Cardiac muscle cell (in vitro differentiated cells and primary cell): ENCODE measurements around the gene EDARADD. TPM values are rescaled to one million over a fixed set of nuclear protein-coding genes. Genes with fewer than 3 reads are reported as not detected.

Experiments
- DNase-seq, 2 donors: peaks; one replicate each; pipeline versions ENCODE4 v3.0.0 to v3.0.0-alpha.2; 2010 to 2017; ENCODE audit warnings: low read depth in 1 of 2, low spot score in 1 of 2
- H3K27ac ChIP-seq: fragments of 200-600 bp; sonication (generic); 2 replicates; pipeline ENCODE4 v1.5.1; 2016
- H3K27me3 ChIP-seq: fragments of 200-600 bp; sonication (generic); 2 replicates; pipeline ENCODE4 v1.6.0; 2016; ENCODE audit warnings: control low read depth
- H3K36me3 ChIP-seq: fragments of 200-600 bp; sonication (generic); 2 replicates; pipeline ENCODE4 v1.5.1; 2016; ENCODE audit warnings: control low read depth
- H3K4me1 ChIP-seq: fragments of 200-600 bp; sonication (generic); 2 replicates; pipeline ENCODE4 v1.8.1; 2017; ENCODE audit warnings: low read depth, mild to moderate bottlenecking, mixed run types
- H3K4me3 ChIP-seq: fragments of 200-600 bp; sonication (generic); 2 replicates; pipeline ENCODE4 v1.5.1; 2016; ENCODE audit warnings: mild to moderate bottlenecking
- H3K9me3 ChIP-seq: fragments of 200-600 bp; sonication (generic); 2 replicates; pipeline ENCODE4 v1.5.1; 2017; ENCODE audit warnings: low read depth, mild to moderate bottlenecking, control low read depth
- polyA plus RNA-seq: library from polyadenylated mRNA; unstranded; fragments of >200 nt; fragmentation: Nextera tagmentation; extraction: Ambion mirVana; gene quantifications from 2 replicates; pipeline ENCODE4 v1.2.1, GENCODE V29; 2016
- total RNA-seq: library from RNA; depleted of rRNA; stranded (reverse); fragments of >200 nt; gene quantifications from 2 replicates; pipeline ENCODE4 v1.2.3, GENCODE V29; 2016
- TF ChIP-seq, protein P1 (sequence below): IDR thresholded peaks from 2 replicates; pipeline ENCODE4 v1.5.1; 2012; ENCODE audit warnings: low read depth, mild to moderate bottlenecking, low read length

Gene EDARADD
- total and polyA plus RNA-seq, 2 experiments from 2014 or later, result 0.24 to 0.77 TPM

DNA sequence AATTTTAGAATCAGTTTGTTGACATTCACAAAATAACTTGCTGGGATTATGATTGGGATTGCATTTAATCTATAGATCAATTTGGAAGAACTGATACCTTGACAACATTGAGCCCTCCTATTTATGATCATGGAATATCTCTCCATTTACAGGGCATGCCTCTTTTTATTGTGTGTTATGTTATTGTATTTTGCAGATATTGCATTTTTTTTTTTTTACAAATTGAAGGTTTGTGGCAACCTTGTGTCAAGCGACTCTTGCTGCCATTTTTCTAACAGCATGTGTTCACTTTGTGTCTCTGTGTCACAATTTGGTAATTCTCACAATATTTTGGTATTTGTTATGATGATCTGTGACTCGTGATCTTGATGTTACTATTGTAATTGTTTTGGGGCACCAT is 46.3 kb downstream of the EDARADD start:
- H3K4me1 ChIP-seq, result no peaks in the 10 kb centered on the region
- H3K27ac ChIP-seq, result no peak overlapping the region
- DNase-seq, result no peak
- H3K4me3 ChIP-seq, result no peak overlapping the region
- no peaks in the 10 kb centered on the region for H3K9me3 ChIP-seq
- H3K36me3 ChIP-seq, result no peaks in the 10 kb centered on the region
- TF ChIP-seq, protein P1, sequence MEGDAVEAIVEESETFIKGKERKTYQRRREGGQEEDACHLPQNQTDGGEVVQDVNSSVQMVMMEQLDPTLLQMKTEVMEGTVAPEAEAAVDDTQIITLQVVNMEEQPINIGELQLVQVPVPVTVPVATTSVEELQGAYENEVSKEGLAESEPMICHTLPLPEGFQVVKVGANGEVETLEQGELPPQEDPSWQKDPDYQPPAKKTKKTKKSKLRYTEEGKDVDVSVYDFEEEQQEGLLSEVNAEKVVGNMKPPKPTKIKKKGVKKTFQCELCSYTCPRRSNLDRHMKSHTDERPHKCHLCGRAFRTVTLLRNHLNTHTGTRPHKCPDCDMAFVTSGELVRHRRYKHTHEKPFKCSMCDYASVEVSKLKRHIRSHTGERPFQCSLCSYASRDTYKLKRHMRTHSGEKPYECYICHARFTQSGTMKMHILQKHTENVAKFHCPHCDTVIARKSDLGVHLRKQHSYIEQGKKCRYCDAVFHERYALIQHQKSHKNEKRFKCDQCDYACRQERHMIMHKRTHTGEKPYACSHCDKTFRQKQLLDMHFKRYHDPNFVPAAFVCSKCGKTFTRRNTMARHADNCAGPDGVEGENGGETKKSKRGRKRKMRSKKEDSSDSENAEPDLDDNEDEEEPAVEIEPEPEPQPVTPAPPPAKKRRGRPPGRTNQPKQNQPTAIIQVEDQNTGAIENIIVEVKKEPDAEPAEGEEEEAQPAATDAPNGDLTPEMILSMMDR, result no peak
- no peaks in the 10 kb centered on the region for H3K27me3 ChIP-seq

DNA sequence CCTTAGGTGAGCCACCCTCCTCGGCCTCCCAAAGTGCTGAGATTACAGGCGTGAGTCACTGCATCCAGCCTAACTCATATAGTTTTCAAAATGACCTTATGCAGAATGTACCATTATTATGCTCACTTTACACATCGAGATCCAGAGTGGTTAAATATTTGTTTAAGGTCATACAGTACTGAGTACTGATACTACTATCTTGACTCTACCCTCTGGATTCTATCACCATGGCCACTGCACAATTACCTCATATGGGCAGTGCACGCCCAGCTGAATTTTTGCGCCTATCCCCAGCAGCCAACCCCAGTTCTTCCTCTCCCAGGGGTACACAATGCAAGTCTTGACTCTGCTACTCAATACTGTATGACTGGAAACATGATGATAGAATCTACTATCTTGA is 56.7 kb downstream of the EDARADD start:
- TF ChIP-seq, protein P1, result no peak
- Histone ChIP-seq H3K36me3 (no peaks in the 10 kb centered on the region), H3K27ac (no peak overlapping the region), H3K27me3 (no peaks in the 10 kb centered on the region), H3K4me1 (no peaks in the 10 kb centered on the region), H3K4me3 (no peak overlapping the region), H3K9me3 (no peaks in the 10 kb centered on the region)
- DNase-seq, result no peak

DNA sequence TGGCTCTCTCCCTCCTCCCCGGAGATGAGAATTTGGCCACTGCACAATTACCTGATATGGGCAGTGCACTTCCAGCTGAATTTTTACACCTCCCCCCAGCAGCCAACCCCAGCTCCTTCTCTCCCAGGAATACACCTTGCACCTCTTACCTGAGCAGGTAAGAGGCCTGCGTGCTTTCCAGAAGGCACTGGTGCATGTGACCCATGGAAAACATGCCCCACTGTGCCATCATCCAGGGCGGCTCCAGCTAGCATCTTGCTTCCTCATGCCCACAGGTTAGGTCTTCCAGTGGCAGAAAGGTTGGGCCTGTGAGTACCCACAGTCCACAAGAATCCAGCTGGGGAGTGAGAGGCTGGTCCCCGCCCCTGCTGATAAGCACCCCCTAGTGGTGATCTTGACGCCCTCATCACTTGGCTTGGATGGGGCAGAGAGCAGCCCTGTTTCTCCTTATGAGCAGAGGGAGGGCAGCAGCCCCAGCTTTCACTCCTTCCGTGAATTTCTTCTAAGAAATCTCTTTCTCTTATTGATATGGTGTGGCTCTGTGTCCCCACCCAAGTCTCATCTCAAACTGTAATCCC is 57.8 kb downstream of the EDARADD start:
- no peak overlapping the region for H3K4me3 ChIP-seq
- H3K27ac ChIP-seq, result no peak overlapping the region
- TF ChIP-seq, protein P1, result peak; percentile 51
- no peaks in the 10 kb centered on the region for H3K9me3 ChIP-seq
- H3K36me3 ChIP-seq, result no peaks in the 10 kb centered on the region
- no peaks in the 10 kb centered on the region for H3K4me1 ChIP-seq
- no peaks in the 10 kb centered on the region for H3K27me3 ChIP-seq
- DNase-seq, result peak; percentile 12 to 43

DNA sequence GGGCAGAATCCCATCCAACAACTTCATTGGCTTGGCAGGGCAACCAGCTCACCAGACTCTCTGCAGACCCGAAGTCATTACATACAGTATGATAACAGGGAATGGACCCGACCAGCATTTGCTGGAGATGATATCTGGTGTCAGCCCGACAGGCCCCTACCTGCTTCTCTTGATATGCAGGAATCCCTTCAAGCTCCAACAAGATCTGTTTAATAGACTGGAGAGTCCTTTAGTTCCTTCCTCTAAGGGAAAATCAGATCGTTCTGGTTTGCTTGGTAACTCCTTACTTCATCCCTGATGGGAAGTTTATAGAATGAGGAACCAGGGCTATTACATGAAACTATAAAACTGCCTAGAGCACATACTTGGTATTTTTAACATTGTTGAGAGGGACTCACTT is 61.2 kb downstream of the EDARADD start:
- TF ChIP-seq, protein P1, result no peak
- no peaks in the 10 kb centered on the region for H3K4me1 ChIP-seq
- no peaks in the 10 kb centered on the region for H3K9me3 ChIP-seq
- no peaks in the 10 kb centered on the region for H3K36me3 ChIP-seq
- no peak overlapping the region for H3K27ac ChIP-seq
- DNase-seq, result no peak
- H3K27me3 ChIP-seq, result no peaks in the 10 kb centered on the region
- H3K4me3 ChIP-seq, result no peak overlapping the region

DNA sequence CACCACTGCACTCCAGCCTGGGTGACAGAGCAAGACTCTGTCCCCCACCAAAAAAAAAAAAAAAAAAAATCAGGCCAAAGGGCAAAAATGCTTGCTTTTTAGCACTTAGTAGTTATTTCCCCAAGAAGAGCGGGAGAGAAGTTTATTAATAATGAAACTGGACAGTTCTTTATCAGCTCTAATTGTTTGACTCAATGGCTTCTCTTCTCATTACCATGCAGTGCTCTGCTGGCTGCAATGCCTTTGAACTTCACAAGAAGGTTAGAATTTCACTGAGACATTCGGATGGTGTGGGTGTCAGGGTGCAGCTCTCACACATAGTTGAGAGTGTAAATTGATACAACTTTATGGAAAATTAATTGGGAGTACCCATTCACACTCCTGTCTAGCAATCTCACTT is 63.7 kb downstream of the EDARADD start:
- Histone ChIP-seq H3K36me3 (no peaks in the 10 kb centered on the region), H3K27ac (no peak overlapping the region), H3K9me3 (no peaks in the 10 kb centered on the region), H3K4me1 (no peaks in the 10 kb centered on the region), H3K4me3 (no peak overlapping the region), H3K27me3 (no peaks in the 10 kb centered on the region)
- no peak for DNase-seq
- TF ChIP-seq, protein P1, result no peak
